OCI-LY7 (cell line): ENCODE data around the gene ALOXE3. TPM values are rescaled to one million over a fixed set of nuclear protein-coding genes. Genes with fewer than 3 reads are reported as not detected.

Experiments used
- BruUV-seq: library from RNA; stranded (reverse); fragments of 400-500 nt; replicated peaks from 2 replicates; lab custom pipeline; 2021; lab: Mats Ljungman, UMichigan
- CTCF ChIA-PET: fragments of 300-600 bp; sonication (Branson Sonifier 250); formaldehyde crosslinking; loops from one replicate; lab custom pipeline; 2022; ENCODE audit warnings: antibody characterized with exemption; ENCODE audit not compliant: unreplicated experiment; lab: Charles Lee
- POLR2A ChIA-PET: fragments of 300-600 bp; sonication (Branson Sonifier 250); formaldehyde crosslinking; loops from one replicate; lab custom pipeline; 2022; ENCODE audit warnings: antibody characterized with exemption; lab: Charles Lee
- DNase-seq: peaks from one replicate; pipeline ENCODE4 v3.0.0-alpha.2; 2015; ENCODE audit warnings: low spot score
- H2AFZ ChIP-seq: fragments of 200-600 bp; sonication (generic), shearing (Covaris generic); 2 replicates; pipeline ENCODE4 v1.6.1; 2014; ENCODE audit warnings: mild to moderate bottlenecking, antibody characterized with exemption, low read length, moderate library complexity
- H3K27ac ChIP-seq: fragments of 200-600 bp; sonication (generic); 2 replicates; pipeline ENCODE4 v1.5.1; 2014; ENCODE audit warnings: mixed run types, low read depth, mild to moderate bottlenecking, moderate library complexity, low read length, inconsistent platforms; ENCODE audit not compliant: poor library complexity, severe bottlenecking
- H3K36me3 ChIP-seq: fragments of 200-600 bp; sonication (generic); 2 replicates; pipeline ENCODE4 v1.6.1; 2014; ENCODE audit warnings: mild to moderate bottlenecking, antibody characterized with exemption, low read length, moderate library complexity, mixed read lengths; ENCODE audit not compliant: insufficient read depth
- H3K4me1 ChIP-seq: fragments of 200-600 bp; sonication (generic); 2 replicates; pipeline ENCODE4 v1.5.1; 2014; ENCODE audit warnings: mild to moderate bottlenecking, low read length; ENCODE audit not compliant: insufficient read depth, poor library complexity, severe bottlenecking
- H3K4me2 ChIP-seq: fragments of 200-600 bp; sonication (generic); 2 replicates; pipeline ENCODE4 v1.6.1; 2014; ENCODE audit warnings: mild to moderate bottlenecking, low read length
- H3K4me3 ChIP-seq: fragments of 200-600 bp; sonication (generic); 2 replicates; pipeline ENCODE4 v1.5.1; 2014; ENCODE audit warnings: mild to moderate bottlenecking, low read depth, low read length; ENCODE audit not compliant: poor library complexity, severe bottlenecking
- H3K79me2 ChIP-seq: fragments of 200-600 bp; sonication (generic); 2 replicates; pipeline ENCODE4 v1.6.1; 2016; ENCODE audit warnings: low read depth, mild to moderate bottlenecking, low read length, moderate library complexity, mixed read lengths; ENCODE audit not compliant: insufficient read depth
- H3K9me2 ChIP-seq: fragments of 200-600 bp; sonication (generic); 2 replicates; pipeline ENCODE4 v1.6.1; 2016; ENCODE audit warnings: mild to moderate bottlenecking, low read length, mixed read lengths; ENCODE audit not compliant: insufficient read depth
- H3K9me3 ChIP-seq: fragments of 200-600 bp; sonication (generic); 2 replicates; pipeline ENCODE4 v1.6.1; 2014; ENCODE audit warnings: mild to moderate bottlenecking, mixed run types, low read length, mixed read lengths
- H4K20me1 ChIP-seq: fragments of 200-600 bp; sonication (generic); 2 replicates; pipeline ENCODE4 v1.6.1; 2014; ENCODE audit warnings: mild to moderate bottlenecking, antibody characterized with exemption, low read length, moderate library complexity, mixed read lengths; ENCODE audit not compliant: insufficient read depth
- CTCF ChIP-seq: fragments of 200-600 bp; sonication (generic); conservative IDR thresholded peaks from 2 replicates; pipeline ENCODE4 v1.5.1; 2014; ENCODE audit warnings: mild to moderate bottlenecking, antibody characterized with exemption, low read length, moderate library complexity, mixed read lengths
- EZH2phosphoT487 ChIP-seq: fragments of 200-600 bp; sonication (generic); IDR thresholded peaks from 2 replicates; pipeline ENCODE4 v1.6.1; 2018; ENCODE audit warnings: low read depth, borderline replicate concordance, mild to moderate bottlenecking, mixed run types, antibody characterized with exemption, low read length, moderate library complexity, mixed read lengths
- intact Hi-C: fragments of 100-400 bp; cut with micrococcal nuclease; formaldehyde crosslinking; loops from one replicate; pipeline ENCODE4 v1.10.0; 2022; ENCODE audit not compliant: unreplicated experiment
- total RNA-seq, 2 experiments: library from RNA; depleted of rRNA in 1 of 2; stranded (reverse); fragments of >200 nt in 1 of 2; shearing (Covaris generic) in 1 of 2; gene quantifications; 2 replicates each; pipeline ENCODE4 v1.2.3, GENCODE V29; 2014 to 2022

Gene ALOXE3
- total RNA-seq, 2 experiments from 2014 or later, result 0.10 TPM; not detected in 1

GRCh38 chr17:8153957-8154607, 35.8 kb upstream of the ALOXE3 start:
- H3K36me3 ChIP-seq, result peaks cover 21% of the 10 kb centered on the region
- TF ChIP-seq CTCF (no peak), EZH2phosphoT487 (no peak)
- H4K20me1 ChIP-seq, result no peaks in the 10 kb centered on the region; the same call in 1 of the 2 replicates
- H2AFZ ChIP-seq, result peak overlapping the region; percentile 64; the same call in 1 of the 2 replicates
- peak overlapping the region; percentile 95 for H3K4me2 ChIP-seq
- peak overlapping the region; percentile 28 for H3K4me3 ChIP-seq
- peak overlapping the region; percentile 18 for H3K27ac ChIP-seq
- H3K79me2 ChIP-seq, result peaks cover 12% of the 10 kb centered on the region; the same call in 1 of the 2 replicates
- H3K9me2 ChIP-seq, result no peaks in the 10 kb centered on the region
- H3K4me1 ChIP-seq, result peaks cover 58% of the 10 kb centered on the region
- intact Hi-C loops, result loop anchor here (10.0 kb wide), 1 partner anchor 319 kb away; the partner anchor contains the start of gene KDM6B
- ChIA-PET CTCF (no interaction called here), POLR2A (interaction anchor here (1.0 kb wide), 1 partner anchor 27 kb away, joined by 5 read pairs; no protein-coding TSS in a partner anchor)
- peak; percentile 65 for DNase-seq
- no peaks in the 10 kb centered on the region for H3K9me3 ChIP-seq
- no TSS peak for BruUV-seq

DNA sequence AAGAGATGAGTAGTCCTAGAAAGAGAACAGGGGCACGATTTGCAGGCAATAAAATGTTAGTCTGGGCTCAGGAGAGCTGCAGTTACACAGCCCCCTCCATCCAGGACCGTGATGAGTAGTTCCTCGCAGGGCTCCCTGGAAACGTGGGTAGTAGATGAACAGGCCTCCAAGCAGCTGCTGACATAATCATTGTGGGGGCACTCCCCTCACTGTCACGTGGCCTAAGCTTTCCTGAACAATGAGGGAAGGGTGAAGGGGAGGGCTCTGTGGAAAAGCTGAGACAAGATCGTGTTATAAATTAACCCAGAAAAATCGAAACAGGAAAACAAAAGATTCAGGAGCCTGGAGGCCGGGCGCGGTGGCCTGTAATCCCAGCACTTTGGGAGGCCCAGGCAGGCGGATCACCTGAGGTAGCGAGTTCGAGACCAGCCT, 35.2 kb upstream of the ALOXE3 start:
- Histone ChIP-seq H3K9me2 (no peaks in the 10 kb centered on the region), H3K79me2 (peaks cover 12% of the 10 kb centered on the region; the same call in 1 of the 2 replicates), H4K20me1 (no peaks in the 10 kb centered on the region; the same call in 1 of the 2 replicates), H3K9me3 (no peaks in the 10 kb centered on the region), H3K27ac (peak overlapping the region; percentile 18), H3K4me1 (peaks cover 55% of the 10 kb centered on the region), H2AFZ (no peak overlapping the region; the same call in 1 of the 2 replicates), H3K4me2 (peak overlapping the region; percentile 95), H3K4me3 (no peak overlapping the region), H3K36me3 (peaks cover 23% of the 10 kb centered on the region)
- intact Hi-C loops, result loop anchor here (10.0 kb wide), 1 partner anchor 319 kb away; the partner anchor contains the start of gene KDM6B
- ChIA-PET CTCF (no interaction called here), POLR2A (interaction anchor here (1.0 kb wide), 1 partner anchor 27 kb away, joined by 5 read pairs; no protein-coding TSS in a partner anchor)
- BruUV-seq, result no TSS peak
- TF ChIP-seq EZH2phosphoT487 (no peak), CTCF (no peak)
- DNase-seq, result no peak
